Stimulated activated CD4-positive, alpha-beta T cell treated with anti-CD3 and anti-CD28 coated beads, Interleukin-1b, Interleukin-23, amount 100 ng/mL, for 4 hours (primary cell): ENCODE data around the gene HSFX4.
A peak's percentile ranks its signal among the peaks of the same experiment; 100 is the strongest.
"Not testable (repeated sequence)": the region's sequence is repeated elsewhere in the genome, so short reads cannot be mapped to it uniquely, and the experiment has no call there.

Experiments
- DNase-seq, 2 donors: peaks; one replicate each; pipeline ENCODE4 v3.0.0-alpha.2; 2020; ENCODE audit warnings: low read depth in 2 of 2

The HSFX4 gene, protein sequence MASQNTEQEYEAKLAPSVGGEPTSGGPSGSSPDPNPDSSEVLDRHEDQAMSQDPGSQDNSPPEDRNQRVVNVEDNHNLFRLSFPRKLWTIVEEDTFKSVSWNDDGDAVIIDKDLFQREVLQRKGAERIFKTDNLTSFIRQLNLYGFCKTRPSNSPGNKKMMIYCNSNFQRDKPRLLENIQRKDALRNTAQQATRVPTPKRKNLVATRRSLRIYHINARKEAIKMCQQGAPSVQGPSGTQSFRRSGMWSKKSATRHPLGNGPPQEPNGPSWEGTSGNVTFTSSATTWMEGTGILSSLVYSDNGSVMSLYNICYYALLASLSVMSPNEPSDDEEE

DNA sequence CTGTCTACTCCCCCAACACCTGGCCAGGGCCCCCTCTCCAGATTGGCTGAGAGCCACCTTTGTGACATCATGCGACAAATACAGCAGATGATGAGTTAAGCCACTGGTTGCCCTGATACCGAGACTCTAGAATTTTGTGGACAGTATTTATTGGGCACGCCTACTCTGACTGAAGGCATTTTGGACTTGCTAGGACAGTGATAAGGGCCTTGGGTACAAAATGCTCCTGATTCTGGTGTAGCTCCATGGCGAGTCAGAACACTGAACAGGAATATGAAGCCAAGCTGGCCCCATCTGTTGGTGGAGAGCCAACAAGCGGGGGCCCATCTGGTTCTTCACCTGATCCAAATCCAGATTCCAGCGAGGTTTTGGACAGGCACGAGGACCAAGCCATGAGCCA, at the start of gene HSFX4:
HSFX4 (plus strand) TSS at position 174 of the 400 bp plus-strand sequence; CDS start at position 246, 72 bp downstream.
- DNase-seq, result not testable (repeated sequence)

DNA sequence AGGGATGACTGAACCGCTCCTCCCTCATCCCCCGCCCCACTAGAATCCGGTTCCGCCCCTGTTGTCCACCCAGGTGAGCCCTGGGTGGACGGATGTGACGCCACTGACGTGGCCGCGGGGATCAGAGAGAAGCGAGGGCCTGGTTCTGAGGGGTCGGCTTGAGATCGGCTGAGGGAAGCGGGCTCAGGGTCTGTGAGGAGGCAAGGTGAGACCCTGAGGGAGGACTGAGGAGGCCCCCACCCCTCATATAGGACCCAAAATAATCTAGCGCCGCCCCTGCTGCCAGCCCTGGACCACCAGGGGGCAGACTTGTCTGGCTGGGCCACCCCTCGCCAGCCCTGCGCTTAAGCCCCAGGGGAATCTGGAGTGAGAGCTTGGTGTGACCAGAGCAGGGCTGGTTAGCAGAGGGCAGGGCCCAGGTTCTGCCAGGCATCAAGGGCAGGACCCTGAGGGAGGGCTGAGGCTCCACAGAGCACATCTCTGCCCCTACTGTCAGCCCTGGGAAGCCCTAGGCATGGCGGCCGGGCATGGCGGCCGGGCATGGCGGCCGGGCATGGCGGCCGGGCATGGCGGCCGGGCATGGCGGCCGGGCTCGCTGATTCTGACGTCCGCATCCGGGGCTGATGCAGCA, 48.2 kb upstream of the HSFX4 start, which contains the start of gene MAGEA8:
MAGEA8 (plus strand) TSS at position 103 of the 631 bp plus-strand sequence. CDS start 3,090 bp downstream, outside the sequence.
- peak in 1 of 2 donors; percentile 2 for DNase-seq

DNA sequence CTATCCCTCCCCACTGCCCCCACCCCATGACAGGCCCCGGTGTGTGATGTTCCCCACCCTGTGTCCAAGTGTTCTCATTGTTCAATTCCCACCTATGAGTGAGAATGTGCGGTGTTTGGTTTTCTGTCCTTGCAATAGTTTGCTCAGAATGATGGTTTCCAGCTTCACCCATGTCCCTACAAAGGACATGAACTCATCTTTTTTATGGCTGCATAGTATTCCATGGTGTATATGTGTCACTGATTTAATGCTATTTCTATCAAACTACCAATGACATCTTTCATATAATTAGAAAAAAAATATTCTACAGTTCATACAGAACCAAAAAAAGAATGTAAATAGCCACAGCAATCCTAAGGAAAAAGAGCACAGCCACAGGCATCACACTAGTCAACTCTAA, 38.5 kb upstream of the HSFX4 start:
- not testable (repeated sequence) for DNase-seq

DNA sequence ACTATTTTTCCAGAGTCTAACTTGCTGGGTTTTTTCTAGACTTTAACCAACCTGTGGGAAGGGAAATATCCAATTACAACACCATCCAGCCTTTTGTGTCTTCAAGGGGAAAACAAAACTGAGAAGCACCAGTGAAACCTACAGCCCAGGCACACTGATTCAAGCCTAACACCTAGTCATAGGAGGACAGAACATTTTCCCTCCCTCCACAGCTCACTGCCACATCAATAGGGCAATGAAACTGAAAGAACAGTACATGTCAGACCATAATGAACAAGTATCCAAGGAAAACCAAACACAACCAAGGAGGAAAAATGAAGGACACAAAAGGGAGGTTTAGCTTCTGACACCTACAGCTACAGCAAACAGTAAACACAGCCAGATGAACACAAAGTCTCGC, 30.8 kb upstream of the HSFX4 start:
- no peak for DNase-seq

DNA sequence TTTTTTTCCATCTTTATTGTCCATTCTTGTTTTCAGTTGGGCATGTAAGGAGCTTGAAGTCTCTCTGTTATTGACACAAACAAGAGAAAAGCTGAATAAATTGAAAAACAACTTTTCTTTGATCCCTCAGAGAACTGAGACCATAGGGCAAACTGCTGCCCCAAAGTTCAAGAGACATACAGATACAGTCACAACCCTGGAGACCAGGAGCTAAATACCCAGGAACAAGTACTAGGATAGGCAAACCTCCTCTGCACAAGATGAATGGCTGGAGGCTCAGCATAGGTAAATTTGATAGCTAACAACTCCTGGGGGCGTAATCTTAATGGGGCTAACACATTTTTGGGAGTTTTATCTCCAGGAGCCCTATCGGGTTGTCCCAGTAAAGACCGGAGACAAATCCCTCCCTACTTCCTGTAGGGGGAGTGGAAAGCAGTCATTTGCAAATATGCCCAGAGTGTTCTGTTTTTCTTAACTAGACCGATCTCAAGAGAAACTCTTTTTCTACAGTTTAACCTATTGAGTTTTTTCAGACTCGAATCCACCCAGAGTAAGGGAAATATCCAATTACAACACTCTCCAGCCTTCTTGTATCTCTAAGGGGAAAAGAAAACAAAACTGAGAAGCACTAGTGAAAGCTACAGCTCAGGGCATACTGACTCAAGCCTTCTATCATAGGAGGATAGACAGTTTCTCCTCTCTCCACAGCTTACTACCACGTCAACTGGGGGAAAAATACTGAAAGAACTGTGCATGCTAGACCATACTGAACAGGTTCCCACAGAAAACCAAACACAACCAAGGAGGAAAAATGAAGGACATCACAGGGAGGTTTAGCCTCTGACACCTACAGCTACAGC, 25.3 kb upstream of the HSFX4 start:
- no peak for DNase-seq

DNA sequence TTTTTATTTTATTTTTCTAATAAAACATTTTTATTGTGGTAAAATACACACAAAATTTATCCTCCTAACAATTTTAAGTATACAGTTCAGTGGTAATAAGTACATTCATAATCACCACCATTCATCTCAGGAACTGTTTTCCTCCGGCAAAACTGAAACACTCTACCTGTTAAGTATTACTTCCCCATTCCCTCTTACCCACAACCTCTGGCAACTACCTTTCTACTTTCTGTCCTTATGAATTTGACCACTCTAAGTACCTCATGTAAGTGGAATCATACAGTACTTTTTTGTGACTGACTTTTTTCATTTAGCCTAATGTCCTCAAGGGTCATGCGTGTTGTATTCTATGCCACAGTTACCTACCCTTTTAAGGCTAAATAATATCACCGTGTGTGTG, 21.1 kb upstream of the HSFX4 start:
- no peak for DNase-seq

DNA sequence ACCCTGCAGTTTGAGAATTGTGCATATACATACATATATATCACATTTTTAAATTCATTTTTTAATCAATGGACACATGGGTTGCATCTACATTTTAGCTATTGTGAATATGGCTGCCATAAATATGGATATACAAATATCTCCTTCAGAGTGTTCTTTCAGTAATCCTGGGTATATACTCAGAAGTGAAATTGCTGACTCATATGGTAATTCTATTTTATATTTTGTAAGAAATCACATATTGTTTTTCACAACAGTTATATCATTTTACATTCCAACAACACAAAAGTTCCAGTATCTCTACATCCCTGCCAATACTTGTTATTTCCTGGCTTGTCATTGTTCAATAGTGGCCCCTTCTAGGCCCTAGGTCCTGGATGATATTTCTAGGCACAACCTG, 20.6 kb upstream of the HSFX4 start:
- DNase-seq, result no peak

DNA sequence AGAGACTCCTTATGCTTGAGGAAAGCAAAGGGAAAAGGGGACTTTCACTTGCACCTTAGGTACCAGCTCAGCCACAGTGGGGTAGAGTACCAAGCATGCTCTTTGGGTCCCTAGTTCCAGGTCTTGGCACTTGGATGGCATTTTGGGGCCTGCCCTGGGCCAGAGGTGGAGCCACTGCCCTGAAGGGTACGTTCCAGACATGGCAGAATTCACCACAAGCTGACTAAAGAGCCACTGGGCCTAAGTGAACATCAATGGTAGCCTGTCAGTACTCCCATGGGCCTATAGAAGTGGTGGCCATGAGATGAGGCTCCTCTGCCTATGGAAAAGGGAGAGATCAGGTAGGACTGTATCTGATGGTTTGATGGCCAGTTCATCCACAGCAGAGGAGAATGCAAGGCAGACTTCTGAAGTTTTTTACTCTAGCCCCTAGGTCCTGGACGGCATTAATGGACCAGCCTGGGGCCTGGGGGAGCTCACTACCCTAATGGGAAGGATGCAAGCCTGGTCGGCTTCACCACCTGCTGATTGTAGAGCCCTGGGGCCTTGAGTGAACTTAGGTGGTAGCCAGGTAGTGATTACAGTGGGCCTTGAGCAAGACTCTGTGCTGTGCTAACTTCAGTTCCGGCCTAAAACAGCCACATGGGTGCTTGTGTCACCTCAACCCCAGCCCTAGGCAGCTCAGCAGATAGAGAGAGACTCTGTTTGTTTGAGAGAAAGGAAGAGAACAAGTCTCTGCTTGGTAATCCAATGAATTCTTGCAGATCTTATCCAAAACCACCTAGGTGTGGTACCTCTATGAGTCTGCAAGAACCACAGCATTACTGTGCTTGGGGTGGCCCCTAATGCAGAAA, 19.8 kb upstream of the HSFX4 start:
- no peak for DNase-seq

DNA sequence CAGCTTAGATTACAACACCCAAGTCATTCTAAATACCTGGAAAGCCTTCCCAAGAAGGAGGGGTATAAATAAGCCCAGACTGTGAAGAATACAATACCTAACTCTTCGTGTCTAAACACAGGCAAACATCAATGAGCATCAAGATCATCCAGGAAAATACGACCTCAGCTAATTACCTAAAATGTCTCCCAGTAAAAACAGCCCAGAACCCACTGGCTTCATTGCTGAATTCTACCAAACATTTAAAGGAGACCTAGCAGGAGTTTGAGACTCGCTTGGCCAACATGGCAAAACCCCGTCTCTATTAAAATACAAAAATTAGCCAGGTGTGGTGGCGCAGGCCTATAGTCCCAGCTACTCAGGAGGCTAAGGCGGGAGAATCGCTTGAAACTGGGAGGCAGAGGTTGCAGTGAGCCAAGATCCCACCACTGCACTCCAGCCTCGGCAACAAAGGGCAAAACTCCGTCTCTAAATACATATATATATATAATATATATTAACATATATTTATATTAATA, 19.1 kb upstream of the HSFX4 start:
- no peak for DNase-seq

DNA sequence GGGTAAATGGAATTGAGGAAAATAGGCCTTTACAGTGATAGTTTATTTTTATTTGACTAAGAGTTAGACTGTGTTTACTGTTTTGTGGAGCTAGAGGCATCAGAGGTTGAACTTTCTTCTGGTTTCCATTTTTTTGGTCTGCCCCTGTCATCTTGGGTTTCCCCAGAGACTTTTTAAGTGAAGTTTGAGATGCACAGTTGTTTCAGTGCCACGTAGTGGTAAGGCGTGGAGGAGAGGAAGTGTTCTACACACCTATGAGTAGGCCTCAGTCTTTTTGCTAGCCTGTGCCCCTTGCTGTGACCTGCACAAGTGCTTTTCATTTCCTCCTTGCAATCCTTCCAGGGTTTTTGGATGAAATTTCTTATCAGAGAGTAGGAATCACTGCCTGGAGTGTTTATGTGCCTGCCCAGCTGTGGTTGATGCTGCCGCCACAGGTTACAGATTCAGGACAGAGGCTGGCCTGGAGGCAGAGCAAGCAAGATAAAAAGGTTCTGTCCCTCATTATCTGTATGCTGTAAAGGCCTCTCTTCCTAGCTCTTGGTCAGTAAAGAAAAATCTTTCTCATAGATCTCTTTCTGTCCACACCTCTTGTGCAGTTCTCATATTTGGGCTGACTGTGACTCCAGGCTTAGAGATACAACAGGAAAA, 12.5 kb upstream of the HSFX4 start:
- no peak for DNase-seq

DNA sequence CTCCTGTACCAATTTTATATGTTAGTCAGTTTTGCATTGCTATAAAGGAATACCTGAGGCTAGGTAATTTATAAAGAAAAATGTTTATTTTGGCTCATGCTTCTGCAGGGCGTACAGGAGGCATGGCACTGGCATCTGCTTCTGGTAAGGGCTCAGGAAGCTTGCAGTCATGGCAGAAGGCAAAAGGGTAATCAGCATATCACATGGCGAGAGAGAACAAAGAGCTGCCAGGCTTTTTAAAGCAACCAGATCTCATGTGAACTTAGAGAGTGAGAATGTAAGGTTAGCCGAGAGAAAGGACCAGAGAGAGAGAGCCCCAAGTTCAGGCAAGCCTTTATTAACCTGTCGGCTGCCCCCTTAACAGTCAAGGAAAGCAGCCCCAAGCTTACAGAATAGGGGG, 5.5 kb upstream of the HSFX4 start:
- DNase-seq, result not testable (repeated sequence)

DNA sequence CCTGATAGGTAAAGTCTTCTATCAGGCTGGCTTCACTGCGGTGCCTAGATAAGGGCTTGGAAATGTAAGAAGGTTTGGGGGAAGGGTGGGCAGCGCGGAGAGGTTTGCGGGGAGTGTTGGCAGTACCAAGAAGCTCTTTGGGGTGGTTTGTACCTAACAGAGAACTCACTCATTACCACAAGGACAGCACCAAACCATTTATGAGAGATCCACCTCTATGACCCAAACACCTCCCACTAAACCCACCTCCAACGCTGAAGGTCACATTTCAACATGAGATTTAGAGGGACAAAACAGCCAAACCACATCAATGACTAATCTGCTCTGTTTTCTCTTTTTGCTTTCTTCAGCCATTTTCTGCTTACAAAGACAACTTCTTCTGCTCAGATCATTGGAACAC, 4.9 kb upstream of the HSFX4 start:
- not testable (repeated sequence) for DNase-seq

DNA sequence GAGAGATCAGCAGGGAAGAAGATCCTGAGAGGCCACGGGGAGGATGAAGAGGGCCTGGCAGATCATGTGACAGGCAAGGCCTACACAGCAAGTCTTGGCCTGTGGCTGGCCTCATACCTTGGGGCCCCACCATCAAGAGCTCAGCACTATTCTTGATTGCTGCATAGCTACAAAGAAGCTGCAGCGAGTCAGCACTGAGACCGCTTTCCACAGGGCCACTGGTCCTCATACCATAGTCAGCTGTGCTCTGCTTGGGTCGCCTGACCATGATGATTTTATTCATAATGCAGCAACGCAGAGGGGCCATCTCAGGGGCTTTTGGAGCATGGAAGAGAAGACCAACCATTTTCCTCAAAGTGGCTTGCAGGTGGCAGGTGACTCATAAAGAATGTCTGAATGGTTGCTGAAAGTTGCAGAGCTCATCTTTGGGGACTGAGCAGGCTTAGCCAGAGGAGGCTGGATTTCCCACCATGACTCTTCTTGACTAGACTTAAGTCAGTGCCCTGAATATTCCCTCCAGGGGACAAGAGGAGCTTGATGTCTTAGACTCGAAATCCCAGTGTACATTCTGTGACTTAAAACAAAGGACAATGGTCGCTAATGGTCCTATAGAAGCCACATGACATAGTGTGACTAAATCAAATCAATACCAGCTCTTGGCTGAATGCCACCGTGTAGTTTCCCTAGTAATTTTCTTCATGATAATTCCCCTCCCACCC, 2.0 kb upstream of the HSFX4 start:
- not testable (repeated sequence) for DNase-seq

DNA sequence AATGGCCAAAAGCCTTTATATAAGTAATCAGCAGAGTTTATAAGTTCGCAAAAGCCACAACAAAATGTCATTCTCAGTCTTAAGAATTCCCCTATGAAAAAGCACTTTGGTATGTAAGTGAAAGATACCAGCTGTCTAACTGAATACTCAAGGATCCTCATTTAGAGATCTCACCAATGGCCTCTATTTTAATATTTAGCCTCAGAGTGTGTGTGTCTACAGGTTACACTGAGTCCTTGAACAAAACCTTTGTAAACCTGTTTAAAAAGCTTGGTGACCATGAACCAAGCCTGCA, 1.5 kb upstream of the HSFX4 start:
- not testable (repeated sequence) for DNase-seq

DNA sequence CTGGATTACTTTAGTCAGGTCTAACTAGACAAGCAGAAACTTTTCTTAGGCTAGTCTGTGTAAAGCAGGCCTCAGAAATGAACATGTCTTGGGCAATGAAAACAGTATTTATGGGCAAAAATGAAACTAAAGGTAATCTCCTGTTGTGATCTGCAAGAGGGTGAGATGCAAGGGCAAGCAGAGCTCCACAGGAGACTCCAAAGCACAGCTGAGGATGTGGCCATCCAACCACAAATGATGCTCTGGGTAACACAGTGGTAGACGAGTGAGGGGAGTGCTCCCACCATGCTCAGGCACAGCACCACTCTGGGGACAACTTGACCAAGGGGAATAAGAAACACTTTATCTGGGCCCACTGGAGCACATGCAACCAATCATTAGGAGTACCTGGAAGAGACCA, 738 bp upstream of the HSFX4 start:
- not testable (repeated sequence) for DNase-seq

DNA sequence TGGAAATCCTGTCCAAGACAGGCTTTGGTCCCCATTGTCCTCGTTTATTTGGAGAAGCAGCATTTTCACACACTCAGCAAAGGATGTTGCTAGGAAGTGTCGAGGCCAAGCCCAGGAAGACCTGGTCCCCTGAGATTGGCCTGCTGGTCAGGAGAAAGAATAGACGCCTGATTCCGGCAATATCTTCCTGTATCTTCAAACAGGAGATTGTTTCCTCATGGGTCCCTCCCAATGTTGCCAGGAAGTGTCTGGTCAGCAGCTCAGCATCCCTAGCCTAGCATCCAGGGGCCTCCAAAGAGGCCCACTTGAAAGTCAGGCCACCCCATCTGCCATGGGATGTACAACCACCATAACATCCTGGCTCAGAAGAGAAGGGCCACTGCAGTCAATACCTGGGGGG, 2.0 kb downstream of the HSFX4 start:
- DNase-seq, result not testable (repeated sequence)

DNA sequence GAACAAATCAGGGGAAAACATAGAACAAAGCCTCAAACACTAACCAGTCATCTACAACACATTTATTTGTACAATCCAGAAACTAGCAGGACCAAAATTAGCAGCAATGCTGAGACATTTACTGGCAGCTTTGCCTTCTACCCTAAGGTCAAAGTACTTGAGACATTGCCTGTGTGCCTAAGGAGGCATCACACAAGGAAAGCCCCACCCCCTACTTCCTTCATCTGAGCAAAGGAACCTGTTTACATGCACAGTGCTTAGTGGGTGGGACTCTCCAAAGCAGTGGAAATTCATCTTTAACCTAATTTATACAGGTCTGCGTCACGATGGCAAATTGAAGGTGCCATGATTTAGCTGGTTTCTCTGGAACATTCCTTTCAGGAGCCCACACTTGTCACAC, 2.8 kb downstream of the HSFX4 start:
- not testable (repeated sequence) for DNase-seq

DNA sequence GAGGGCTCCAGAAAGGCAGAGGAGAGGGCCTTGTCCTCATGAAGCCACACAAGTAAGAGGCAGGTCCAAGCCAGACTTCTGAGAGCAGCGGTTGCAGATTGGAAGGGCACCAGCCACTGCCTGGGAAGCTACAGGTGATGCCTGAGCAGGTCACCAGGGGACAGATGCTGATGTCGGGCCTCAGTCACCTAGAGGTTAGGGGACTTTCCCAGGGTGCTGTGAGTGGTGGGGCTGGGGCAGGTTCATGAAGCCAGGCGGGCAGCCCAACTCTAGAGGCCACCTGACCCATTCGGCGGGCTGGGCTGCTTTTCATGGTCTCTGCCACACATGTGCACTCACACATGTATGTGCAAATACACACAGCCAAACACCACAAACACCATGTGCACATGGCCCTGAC, 3.6 kb downstream of the HSFX4 start:
- not testable (repeated sequence) for DNase-seq

DNA sequence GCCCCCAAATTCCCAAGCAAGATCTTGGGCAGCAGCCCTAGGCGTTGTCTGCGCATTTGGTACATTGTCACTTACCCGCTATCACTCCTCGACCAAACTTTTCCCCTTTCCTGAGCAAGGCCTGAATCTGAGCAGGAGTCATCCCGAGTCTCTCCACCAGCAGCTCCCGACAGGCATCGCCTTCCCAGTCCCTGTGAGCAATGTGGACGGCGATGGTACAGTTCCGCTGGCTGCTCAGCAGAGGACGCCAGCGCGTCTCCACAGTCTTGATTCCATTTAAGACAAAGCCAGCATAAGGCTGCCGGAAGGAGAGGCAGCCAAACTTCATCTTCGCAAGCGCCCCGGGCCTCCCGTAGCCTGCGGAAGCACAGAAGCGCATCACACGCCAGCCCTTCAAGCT, 4.2 kb downstream of the HSFX4 start:
- DNase-seq, result not testable (repeated sequence)

DNA sequence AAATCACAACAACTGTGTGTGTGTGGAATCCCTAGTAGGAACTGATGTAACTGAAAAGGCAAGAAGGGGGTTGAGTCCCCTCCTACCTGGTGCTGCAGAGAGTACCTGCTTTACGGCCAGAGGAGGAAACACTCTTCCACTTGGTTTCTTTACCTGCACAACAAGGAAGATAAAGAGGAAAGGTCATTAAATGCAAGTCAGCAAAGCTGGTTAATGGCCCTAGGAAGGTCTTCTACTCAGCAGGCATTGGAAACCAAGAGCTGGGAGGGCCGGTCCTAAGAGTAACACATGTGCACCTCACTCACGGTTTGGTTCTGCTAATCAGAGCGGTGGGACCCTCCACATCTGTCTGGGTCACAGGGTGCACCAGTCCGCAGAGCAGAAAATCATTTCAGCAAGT, 8.0 kb downstream of the HSFX4 start:
- DNase-seq, result not testable (repeated sequence)
